HepG2 (cell line): ENCODE data around the gene FAM149A. TPM values are rescaled to one million over a fixed set of nuclear protein-coding genes. Genes with fewer than 3 reads are reported as not detected.

Source experiments
- ATAC-seq: fragments of 200-7000 bp; cut with Tn5 transposase; 3 replicates; pipeline ENCODE4 v1.9.1; 2020; ENCODE audit warnings: mild to moderate bottlenecking, moderate library complexity
- BruUV-seq: library from RNA; stranded (reverse); fragments of 400-500 nt; replicated peaks from 2 replicates; lab custom pipeline; 2021; lab: Mats Ljungman, UMichigan
- CTCF ChIA-PET: fragments of 300-600 bp; formaldehyde crosslinking; extraction: SDS; loops from one replicate; lab custom pipeline; 2021; ENCODE audit warnings: low total read pairs, inconsistent platforms, low intra/inter-chr PET ratio; lab: Yijun Ruan, JAX
- POLR2A ChIA-PET: fragments of 350-600 bp; sonication (Branson Sonifier 250); formaldehyde crosslinking; loops from one replicate; lab custom pipeline; 2020; ENCODE audit warnings: antibody characterized with exemption, inconsistent platforms; lab: Yijun Ruan, JAX
- DNase-seq: peaks from one replicate; pipeline ENCODE4 v3.0.0-alpha.2; 2015; ENCODE audit warnings: low spot score
- FAIRE-seq: peaks from 3 replicates; lab custom pipeline; 2011; peaks lifted over from hg19 to GRCh38; lab: Jason Lieb, UNC
- H2AFZ ChIP-seq: one replicate; pipeline ENCODE4 v1.6.1; 2011; ENCODE audit warnings: low read length, inconsistent platforms
- H3K27ac ChIP-seq: fragments of 300-600 bp; 3 replicates; pipeline ENCODE4 v1.8.0; 2011; ENCODE audit warnings: mixed run types, mild to moderate bottlenecking, mixed read lengths, low read length, inconsistent platforms; ENCODE audit not compliant: insufficient read depth; ENCODE audit errors: extremely low read length
- H3K27me3 ChIP-seq, 2 experiments: fragments of 200-600 bp in 1 of 2; 2 replicates in 1 of 2; 3 replicates in 1 of 2; pipeline versions ENCODE4 v1.6.0 to v1.8.0; 2011; ENCODE audit warnings: low read length in 2 of 2, mild to moderate bottlenecking in 2 of 2, moderate library complexity in 2 of 2, inconsistent platforms in 1 of 2; ENCODE audit not compliant: insufficient read depth in 2 of 2, control insufficient read depth in 1 of 2
- H3K36me3 ChIP-seq, 2 experiments: fragments of 200-600 bp in 1 of 2; replicated peaks in 1 of 2; 2 replicates in 1 of 2; 3 replicates in 1 of 2; pipeline versions ENCODE4 v1.5.1 to v1.8.0; 2011; ENCODE audit warnings: low read length in 2 of 2, inconsistent platforms in 1 of 2; ENCODE audit not compliant: insufficient read depth in 2 of 2, control insufficient read depth in 1 of 2
- H3K4me1 ChIP-seq: 2 replicates; pipeline ENCODE4 v1.5.1; 2012; ENCODE audit warnings: low read length, inconsistent platforms; ENCODE audit not compliant: insufficient read depth
- H3K4me2 ChIP-seq: 2 replicates; pipeline ENCODE4 v1.6.0; 2011; ENCODE audit warnings: low read depth, low read length, inconsistent platforms
- H3K4me3 ChIP-seq, 3 experiments: fragments of 200-600 bp in 1 of 3; sonication (generic), shearing (Covaris generic) in 1 of 3; replicated peaks in 1 of 3; 2 replicates each; pipeline ENCODE4 v1.5.1; 2011 to 2016; ENCODE audit warnings: low read length in 3 of 3, inconsistent platforms in 2 of 3, low read depth in 2 of 3, mild to moderate bottlenecking in 2 of 3, control low read depth in 1 of 3, mixed read lengths in 1 of 3; ENCODE audit not compliant: insufficient read depth in 1 of 3
- H3K79me2 ChIP-seq: one replicate; pipeline ENCODE4 v1.6.1; 2011; ENCODE audit warnings: low read length, inconsistent platforms; ENCODE audit not compliant: insufficient read depth
- H3K9ac ChIP-seq: 2 replicates; pipeline ENCODE4 v1.6.0; 2011; ENCODE audit warnings: mild to moderate bottlenecking, low read depth, low read length, inconsistent platforms; ENCODE audit not compliant: insufficient read depth
- H3K9me3 ChIP-seq: 2 replicates; pipeline ENCODE4 v1.5.1; 2012; ENCODE audit warnings: mild to moderate bottlenecking, low read length
- H4K20me1 ChIP-seq: 2 replicates; pipeline ENCODE4 v1.6.0; 2011; ENCODE audit warnings: inconsistent platforms, mild to moderate bottlenecking, low read length, moderate library complexity; ENCODE audit not compliant: insufficient read depth
- DMTF1 ChIP-seq: sonication (generic); formaldehyde crosslinking; IDR thresholded peaks from 2 replicates; pipeline ENCODE4 v1.4.0; 2020; ENCODE audit warnings: mild to moderate bottlenecking, missing genetic modification reagents
- NONO ChIP-seq, 2 experiments: fragments of 450-650 bp in 1 of 2; sonication (generic) in 1 of 2; formaldehyde crosslinking in 1 of 2; IDR thresholded peaks in 1 of 2; conservative IDR thresholded peaks in 1 of 2; 2 replicates each; pipeline versions ENCODE4 v1.6.1 to v1.8.0; 2017 to 2022; ENCODE audit warnings: mild to moderate bottlenecking in 1 of 2, missing genetic modification reagents in 1 of 2, moderate library complexity in 1 of 2
- PCBP1 ChIP-seq: fragments of 200-400 bp; formaldehyde crosslinking; IDR thresholded peaks from 2 replicates; pipeline ENCODE4 v1.6.1; 2017; ENCODE audit warnings: mild to moderate bottlenecking, low read depth, low read length, borderline replicate concordance
- ZC3H13 ChIP-seq: sonication (generic); formaldehyde crosslinking; IDR thresholded peaks from 2 replicates; pipeline ENCODE4 v1.8.1; 2023; ENCODE audit warnings: mild to moderate bottlenecking, missing genetic modification reagents, moderate library complexity
- ZNF552 ChIP-seq: sonication (generic); formaldehyde crosslinking; IDR thresholded peaks from 2 replicates; pipeline ENCODE4 v1.9.0; 2022; ENCODE audit warnings: missing genetic modification reagents, mild to moderate bottlenecking, borderline replicate concordance
- ZNF766 ChIP-seq: sonication (generic); formaldehyde crosslinking; IDR thresholded peaks from 2 replicates; pipeline ENCODE4 v1.5.0; 2020; ENCODE audit warnings: missing genetic modification reagents, borderline replicate concordance
- WGBS: methylation state at CpG from one replicate; pipeline ENCODE4 v1.1.6; 2017; ENCODE audit warnings: low lambda C conversion rate; 5-methylcytosine and 5-hydroxymethylcytosine counted together
- in situ Hi-C: cut with HindIII; loops from 2 replicates; pipeline ENCODE4 v1.10.0; 2017; ENCODE audit warnings: low pct_unique_long_range_greater_than_20kb; ENCODE audit not compliant: extremely low pct_ligation_motif_present
- intact Hi-C: fragments of 100-400 bp; cut with micrococcal nuclease; formaldehyde crosslinking; loops from one replicate; pipeline ENCODE4 v1.10.0; 2022; ENCODE audit not compliant: unreplicated experiment
- polyA plus RNA-seq, 8 experiments: library from polyadenylated mRNA; depleted of rRNA in 3 of 8; stranded (reverse) in 7 of 8; unstranded in 1 of 8; fragments of >200 nt; fragmentation: Illumina TruSeq in 4 of 8; extraction: Trizol in 4 of 8; gene quantifications; 2 replicates each; pipeline versions ENCODE4 v1.2.1 to v1.2.3, GENCODE V29; 2011 to 2016; ENCODE audit warnings: low read depth in 4 of 8, missing spikeins in 1 of 8, mixed read lengths in 1 of 8; ENCODE audit not compliant: insufficient read depth in 1 of 8
- total RNA-seq, 5 experiments: library from RNA; depleted of rRNA; stranded (reverse); fragments of >200 nt; fragmentation: Illumina TruSeq; extraction: Trizol; gene quantifications; 2 replicates each; pipeline ENCODE4 v1.2.3, GENCODE V29; 2016; ENCODE audit warnings: low read depth in 1 of 5
- TF ChIP-seq, protein P1 (sequence below): sonication (generic); formaldehyde crosslinking; IDR thresholded peaks from 2 replicates; pipeline ENCODE4 v1.5.0; 2020; ENCODE audit warnings: missing genetic modification reagents

FAM149A gene
- total and polyA plus RNA-seq, 2 of the 13 experiments (the other 11 are each of a cell fraction or from before 2014, with no cell fraction given), result not detected

- TF ChIP-seq ZC3H13 (no peak), ZNF552 (CRISPR knock-in tag) (no peak)
Observed at GRCh38 chr4:186170966-186171365, 66.5 kb downstream of the FAM149A start (continued).

DNA sequence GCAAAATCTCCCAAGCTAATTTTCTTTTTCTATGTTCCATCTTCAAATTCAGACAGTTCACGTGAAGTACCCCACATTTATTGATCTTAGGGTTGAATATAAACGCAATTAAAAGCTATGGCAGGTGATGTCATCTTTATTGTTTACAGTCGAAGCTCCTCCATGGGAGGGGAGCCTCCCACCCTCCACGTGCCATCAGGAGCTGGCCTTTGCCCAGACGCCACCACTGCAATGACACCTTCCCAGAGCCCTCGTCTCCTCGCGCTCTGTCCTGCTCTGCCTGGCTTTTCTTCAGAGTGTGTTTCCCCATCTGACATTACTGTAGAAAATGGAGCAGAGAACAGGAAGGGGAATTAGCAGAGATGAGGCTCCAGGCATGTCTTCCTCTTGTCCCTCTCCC is 68.0 kb downstream of the FAM149A start:
- in situ Hi-C loops, result no loop called here
- Histone ChIP-seq H3K4me2 (no peak overlapping the region), H3K27ac (no peak overlapping the region), H4K20me1 (no peaks in the 10 kb centered on the region), H3K27me3 (no peaks in the 10 kb centered on the region), H3K9ac (no peak overlapping the region), H3K79me2 (no peaks in the 10 kb centered on the region), H2AFZ (no peak overlapping the region), H3K4me1 (peaks cover 27% of the 10 kb centered on the region), H3K36me3 (no peaks in the 10 kb centered on the region), H3K9me3 (no peaks in the 10 kb centered on the region), H3K4me3 (no peak overlapping the region)
- no TSS peak for BruUV-seq
- TF ChIP-seq PCBP1, result no peak
- no peak for TF ChIP-seq DMTF1 (CRISPR knock-in tag)
- no peak for TF ChIP-seq NONO (IDR thresholded peaks at IDR 0.05)
- TF ChIP-seq NONO (CRISPR knock-in tag; conservative IDR thresholded peaks at IDR 0.05), result no peak
- TF ChIP-seq, protein P1, sequence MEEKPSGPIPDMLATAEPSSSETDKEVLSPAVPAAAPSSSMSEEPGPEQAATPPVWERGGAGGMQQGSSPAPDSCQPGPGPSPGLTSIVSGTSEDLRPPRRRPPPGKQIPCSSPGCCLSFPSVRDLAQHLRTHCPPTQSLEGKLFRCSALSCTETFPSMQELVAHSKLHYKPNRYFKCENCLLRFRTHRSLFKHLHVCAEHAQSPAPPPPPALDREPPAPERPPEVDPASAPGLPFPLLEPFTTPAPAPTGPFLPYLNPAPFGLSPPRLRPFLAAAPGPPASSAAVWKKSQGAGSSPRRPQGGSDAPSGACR (CRISPR knock-in tag), result no peak
- no peak for TF ChIP-seq ZNF766 (CRISPR knock-in tag)
- ChIA-PET CTCF (no interaction called here), POLR2A (no interaction called here)
- no peak for ATAC-seq
- no peak for DNase-seq
- WGBS, result 19% methylated on average over 8 of the region's 8 CpGs
- intact Hi-C loops, result no loop called here
- no peak for FAIRE-seq
